DND-41 (cell line): ENCODE results near the gene ILK.

Experiments
- CTCF ChIP-seq: IDR thresholded peaks from 2 replicates; pipeline ENCODE4 v1.5.1; 2012; ENCODE audit warnings: borderline replicate concordance, low read length, moderate library complexity, mild to moderate bottlenecking; ENCODE audit not compliant: poor library complexity, severe bottlenecking; ENCODE audit errors: extremely low read depth
- EZH2 ChIP-seq: IDR thresholded peaks from 3 replicates; pipeline ENCODE4 v1.6.1; 2012; ENCODE audit warnings: borderline replicate concordance, low read depth, mild to moderate bottlenecking, moderate library complexity, low read length, inconsistent platforms; ENCODE audit not compliant: severe bottlenecking

- TF ChIP-seq CTCF (no peak), EZH2 (no peak)
Measured at GRCh38 chr11:6579681-6580080, 23.9 kb upstream of the ILK start.
